Mesothelial cell of epicardium (in vitro differentiated cells): ENCODE measurements around the gene LINC01488. TPM values are rescaled to one million over a fixed set of nuclear protein-coding genes. Genes with fewer than 3 reads are reported as not detected.

Source experiments
- DNase-seq, 2 experiments: peaks; one replicate each; pipeline ENCODE4 v3.0.0; 2021; ENCODE audit warnings: low spot score in 2 of 2; ENCODE audit not compliant: unreplicated experiment in 2 of 2
- H3K27ac Mint-ChIP-seq: 2 replicates; pipeline ENCODE4 v1.8.0; 2021; ENCODE audit warnings: mixed read lengths
- H3K27me3 Mint-ChIP-seq: 2 replicates; pipeline ENCODE4 v1.8.0; 2021; ENCODE audit warnings: low read depth, mixed read lengths
- H3K36me3 Mint-ChIP-seq: 2 replicates; pipeline ENCODE4 v1.8.0; 2021; ENCODE audit warnings: mixed read lengths
- H3K4me1 Mint-ChIP-seq: 2 replicates; pipeline ENCODE4 v1.8.0; 2021; ENCODE audit warnings: mixed read lengths
- H3K4me3 Mint-ChIP-seq: 2 replicates; pipeline ENCODE4 v1.8.0; 2021; ENCODE audit warnings: mild to moderate bottlenecking, moderate library complexity, mixed read lengths
- H3K9me3 Mint-ChIP-seq: 2 replicates; pipeline ENCODE4 v1.8.0; 2021; ENCODE audit warnings: mixed read lengths
- CTCF ChIP-seq: fragments of 200-600 bp; sonication (generic); IDR thresholded peaks from one replicate; pipeline ENCODE4 v1.5.0; 2021; ENCODE audit warnings: antibody characterized with exemption; ENCODE audit not compliant: unreplicated experiment
- total RNA-seq: library from RNA; stranded (reverse); gene quantifications from 3 replicates; pipeline ENCODE4 v1.2.1, GENCODE V29; 2021

Gene LINC01488
- total RNA-seq, 1 donor from 2014 or later = not detected

- H3K4me3 Mint-ChIP-seq = no peak overlapping the region
- no peak for DNase-seq
- no peaks in the 10 kb centered on the region for H3K36me3 Mint-ChIP-seq
- no peak overlapping the region for H3K27ac Mint-ChIP-seq
- peaks cover 6% of the 10 kb centered on the region for H3K4me1 Mint-ChIP-seq
- TF ChIP-seq CTCF = no peak
- H3K27me3 Mint-ChIP-seq = no peaks in the 10 kb centered on the region
- H3K9me3 Mint-ChIP-seq = peaks cover 4% of the 10 kb centered on the region
Observed at GRCh38 chr11:69501121-69501489, 19.6 kb downstream of the LINC01488 start.

GRCh38 chr11:69501891-69502860 lies 20.7 kb downstream of the LINC01488 start:
- no peak overlapping the region for H3K27ac Mint-ChIP-seq
- H3K27me3 Mint-ChIP-seq = no peaks in the 10 kb centered on the region
- peaks cover 10% of the 10 kb centered on the region for H3K9me3 Mint-ChIP-seq
- TF ChIP-seq CTCF = no peak
- DNase-seq = peak in 1 of 2 experiments; percentile 10
- no peak overlapping the region for H3K4me3 Mint-ChIP-seq
- H3K4me1 Mint-ChIP-seq = peaks cover 2% of the 10 kb centered on the region
- H3K36me3 Mint-ChIP-seq = no peaks in the 10 kb centered on the region

- H3K4me1 Mint-ChIP-seq = no peaks in the 10 kb centered on the region
- H3K36me3 Mint-ChIP-seq = no peaks in the 10 kb centered on the region
- TF ChIP-seq CTCF = no peak
- H3K27me3 Mint-ChIP-seq = no peaks in the 10 kb centered on the region
- no peak overlapping the region for H3K4me3 Mint-ChIP-seq
- peaks cover 12% of the 10 kb centered on the region for H3K9me3 Mint-ChIP-seq
- no peak for DNase-seq
- no peak overlapping the region for H3K27ac Mint-ChIP-seq
Observed at GRCh38 chr11:69504127-69504526, 22.7 kb downstream of the LINC01488 start.

- Mint-ChIP-seq H3K27ac (no peak overlapping the region), H3K27me3 (no peaks in the 10 kb centered on the region), H3K4me1 (no peaks in the 10 kb centered on the region)
Observed at GRCh38 chr11:69504576-69505335, 23.3 kb downstream of the LINC01488 start.

GRCh38 chr11:69508974-69509373 lies 27.5 kb downstream of the LINC01488 start:
- no peak for DNase-seq
- Mint-ChIP-seq H3K36me3 (no peaks in the 10 kb centered on the region), H3K27ac (no peak overlapping the region), H3K4me1 (no peaks in the 10 kb centered on the region), H3K27me3 (no peaks in the 10 kb centered on the region), H3K9me3 (peaks cover 12% of the 10 kb centered on the region), H3K4me3 (no peak overlapping the region)
- no peak for TF ChIP-seq CTCF

More at GRCh38 chr11:69504576-69505335, 23.3 kb downstream of the LINC01488 start:
- Mint-ChIP-seq H3K36me3 (no peaks in the 10 kb centered on the region), H3K4me3 (no peak overlapping the region), H3K9me3 (peaks cover 12% of the 10 kb centered on the region)
- no peak for DNase-seq
- TF ChIP-seq CTCF = no peak
